ENCODE data around the gene STRBP. TPM values are rescaled to one million over a fixed set of nuclear protein-coding genes. Genes with fewer than 3 reads are reported as not detected.

Gene STRBP
- total and polyA plus RNA-seq, 9 of the 15 experiments (the other 6 are each of a cell fraction or from before 2014, with no cell fraction given) = 27.7 to 84.0 (median 70.2) TPM

DNA sequence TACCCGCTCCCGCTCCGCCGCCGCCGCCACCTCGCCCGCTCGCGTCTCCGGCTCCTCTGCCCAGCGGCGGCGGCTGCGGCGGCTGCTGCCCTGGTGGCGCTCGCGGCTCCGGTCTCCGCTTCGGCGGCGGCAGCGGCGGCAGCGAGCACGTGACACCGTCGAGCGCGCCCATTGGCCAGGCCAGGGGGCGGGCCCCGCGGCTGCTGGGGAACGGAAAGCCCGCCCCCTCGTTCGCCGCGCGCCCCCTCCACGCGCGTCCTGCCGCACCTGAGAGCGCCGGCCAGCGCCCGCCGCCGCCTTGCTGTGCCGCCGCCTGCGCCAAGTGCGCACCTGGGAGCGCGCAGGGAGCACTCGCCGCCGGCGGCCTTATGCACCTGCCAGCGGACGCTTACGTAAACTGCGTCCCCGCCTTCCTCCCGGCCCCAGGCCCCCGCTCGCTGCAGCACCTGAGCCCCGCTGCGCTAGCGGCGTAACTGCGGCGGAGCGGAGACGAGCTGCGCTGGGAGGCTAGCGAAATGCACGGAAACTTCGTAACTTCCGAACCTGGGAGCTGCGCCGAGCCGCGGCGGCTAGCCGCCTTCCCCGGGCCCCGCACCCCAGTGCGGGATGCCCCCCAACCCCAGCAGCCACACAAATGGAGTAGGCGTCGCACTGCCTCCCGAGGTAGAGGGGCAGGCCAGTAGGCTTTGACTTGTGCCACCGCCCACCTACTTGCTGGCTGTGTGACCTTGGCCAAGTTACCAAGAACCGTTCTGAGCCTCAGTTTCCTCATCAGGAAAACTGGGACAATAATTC, at the start of gene STRBP (continued):
- TF ChIP-seq, protein P1, sequence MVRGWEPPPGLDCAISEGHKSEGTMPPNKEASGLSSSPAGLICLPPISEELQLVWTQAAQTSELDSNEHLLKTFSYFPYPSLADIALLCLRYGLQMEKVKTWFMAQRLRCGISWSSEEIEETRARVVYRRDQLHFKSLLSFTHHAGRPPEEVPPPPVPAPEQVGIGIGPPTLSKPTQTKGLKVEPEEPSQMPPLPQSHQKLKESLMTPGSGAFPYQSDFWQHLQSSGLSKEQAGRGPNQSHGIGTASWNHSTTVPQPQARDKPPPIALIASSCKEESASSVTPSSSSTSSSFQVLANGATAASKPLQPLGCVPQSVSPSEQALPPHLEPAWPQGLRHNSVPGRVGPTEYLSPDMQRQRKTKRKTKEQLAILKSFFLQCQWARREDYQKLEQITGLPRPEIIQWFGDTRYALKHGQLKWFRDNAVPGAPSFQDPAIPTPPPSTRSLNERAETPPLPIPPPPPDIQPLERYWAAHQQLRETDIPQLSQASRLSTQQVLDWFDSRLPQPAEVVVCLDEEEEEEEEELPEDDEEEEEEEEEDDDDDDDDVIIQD (CRISPR knock-in tag; IDR thresholded peaks at IDR 0.05) = no peak
- no peak for TF ChIP-seq CGGBP1 (CRISPR knock-in tag; IDR thresholded peaks at IDR 0.05)
- TF ChIP-seq ZKSCAN1 (IDR thresholded peaks at IDR 0.05; ENCODE audit: low read depth, low read length) = 0 out of 2 replicates have a peak, but pooled peaks have one; percentile 12
- TF ChIP-seq MTA1 (IDR thresholded peaks at IDR 0.05; ENCODE audit: borderline replicate concordance) = peak; percentile 80; the same call in 1 of the 2 replicates
- TF ChIP-seq HNRNPH1 (optimal IDR thresholded peaks at IDR 0.05; ENCODE audit: low read depth, low read length) = peak; percentile 99
- TF ChIP-seq, protein P2, sequence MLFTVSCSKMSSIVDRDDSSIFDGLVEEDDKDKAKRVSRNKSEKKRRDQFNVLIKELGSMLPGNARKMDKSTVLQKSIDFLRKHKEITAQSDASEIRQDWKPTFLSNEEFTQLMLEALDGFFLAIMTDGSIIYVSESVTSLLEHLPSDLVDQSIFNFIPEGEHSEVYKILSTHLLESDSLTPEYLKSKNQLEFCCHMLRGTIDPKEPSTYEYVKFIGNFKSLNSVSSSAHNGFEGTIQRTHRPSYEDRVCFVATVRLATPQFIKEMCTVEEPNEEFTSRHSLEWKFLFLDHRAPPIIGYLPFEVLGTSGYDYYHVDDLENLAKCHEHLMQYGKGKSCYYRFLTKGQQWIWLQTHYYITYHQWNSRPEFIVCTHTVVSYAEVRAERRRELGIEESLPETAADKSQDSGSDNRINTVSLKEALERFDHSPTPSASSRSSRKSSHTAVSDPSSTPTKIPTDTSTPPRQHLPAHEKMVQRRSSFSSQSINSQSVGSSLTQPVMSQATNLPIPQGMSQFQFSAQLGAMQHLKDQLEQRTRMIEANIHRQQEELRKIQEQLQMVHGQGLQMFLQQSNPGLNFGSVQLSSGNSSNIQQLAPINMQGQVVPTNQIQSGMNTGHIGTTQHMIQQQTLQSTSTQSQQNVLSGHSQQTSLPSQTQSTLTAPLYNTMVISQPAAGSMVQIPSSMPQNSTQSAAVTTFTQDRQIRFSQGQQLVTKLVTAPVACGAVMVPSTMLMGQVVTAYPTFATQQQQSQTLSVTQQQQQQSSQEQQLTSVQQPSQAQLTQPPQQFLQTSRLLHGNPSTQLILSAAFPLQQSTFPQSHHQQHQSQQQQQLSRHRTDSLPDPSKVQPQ (CRISPR knock-in tag; IDR thresholded peaks at IDR 0.05; ENCODE audit: borderline replicate concordance) = no peak
- TF ChIP-seq DACH1 (IDR thresholded peaks at IDR 0.05; ENCODE audit: partially characterized antibody) = no peak
- peak; percentile 44 for TF ChIP-seq NFYB (IDR thresholded peaks at IDR 0.05; ENCODE audit: extremely low read depth, insufficient read length)
- peak; percentile 47 for TF ChIP-seq EGR1 (conservative IDR thresholded peaks at IDR 0.05)
- TF ChIP-seq MGA (IDR thresholded peaks at IDR 0.05) = no peak

Data from K562 (cell line).